CD14-positive monocyte (primary cell): ENCODE measurements around the gene RPRM. TPM values are rescaled to one million over a fixed set of nuclear protein-coding genes. Genes with fewer than 3 reads are reported as not detected.

Experiments
- DNase-seq, 3 donors: peaks; one replicate each; pipeline ENCODE4 v3.0.0-alpha.2; 2011 to 2022
- H2AFZ ChIP-seq: 2 replicates; pipeline ENCODE4 v1.6.0; 2012; ENCODE audit warnings: mild to moderate bottlenecking, low read depth, low read length, inconsistent platforms; ENCODE audit not compliant: insufficient read depth, poor library complexity, severe bottlenecking
- H3K27ac ChIP-seq, 2 donors: 1 replicate in 1 of 2; 2 replicates in 1 of 2; pipeline ENCODE4 v1.5.1; 2012 to 2013; ENCODE audit warnings: low read length in 2 of 2, control low read depth in 1 of 2, inconsistent platforms in 1 of 2, low read depth in 1 of 2, mild to moderate bottlenecking in 1 of 2
- H3K27me3 ChIP-seq, 2 donors: one replicate each; pipeline versions ENCODE4 v1.6.0 to v1.6.1; 2011 to 2013; ENCODE audit warnings: low read length in 2 of 2; ENCODE audit not compliant: control insufficient read depth in 2 of 2, insufficient read depth in 2 of 2
- H3K36me3 ChIP-seq, 2 donors: replicated peaks in 1 of 2; 1 replicate in 1 of 2; 2 replicates in 1 of 2; pipeline versions ENCODE4 v1.5.1 to v1.6.1; 2012 to 2013; ENCODE audit warnings: low read length in 2 of 2, control low read depth in 1 of 2, inconsistent platforms in 1 of 2, mild to moderate bottlenecking in 1 of 2; ENCODE audit not compliant: insufficient read depth in 2 of 2, control insufficient read depth in 1 of 2
- H3K4me1 ChIP-seq, 2 donors: 1 replicate in 1 of 2; 2 replicates in 1 of 2; pipeline versions ENCODE4 v1.5.1 to v1.6.1; 2012 to 2013; ENCODE audit warnings: low read length in 2 of 2, control low read depth in 1 of 2, inconsistent platforms in 1 of 2, mild to moderate bottlenecking in 1 of 2, moderate library complexity in 1 of 2; ENCODE audit not compliant: insufficient read depth in 2 of 2, control insufficient read depth in 1 of 2
- H3K4me2 ChIP-seq: replicated peaks from 2 replicates; pipeline ENCODE3; 2012; ENCODE audit warnings: low read length, moderate library complexity, mild to moderate bottlenecking; ENCODE audit not compliant: poor library complexity, severe bottlenecking; ENCODE audit errors: extremely low read depth
- H3K4me3 ChIP-seq, 3 experiments: fragments of 200-600 bp in 1 of 3; sonication (generic) in 1 of 3; replicated peaks in 1 of 3; 1 replicate in 2 of 3; 2 replicates in 1 of 3; pipeline ENCODE4 v1.5.1; 2011 to 2013; ENCODE audit warnings: low read length in 3 of 3, mild to moderate bottlenecking in 3 of 3, control low read depth in 2 of 3, low read depth in 2 of 3, inconsistent platforms in 1 of 3, moderate library complexity in 1 of 3
- H3K79me2 ChIP-seq: 2 replicates; pipeline ENCODE4 v1.6.0; 2012; ENCODE audit warnings: mild to moderate bottlenecking, control low read depth, inconsistent platforms, low read length, moderate library complexity; ENCODE audit not compliant: insufficient read depth
- H3K9ac ChIP-seq: 2 replicates; pipeline ENCODE4 v1.6.0; 2017; ENCODE audit warnings: low read length, mild to moderate bottlenecking; ENCODE audit not compliant: insufficient read depth, poor library complexity, severe bottlenecking
- H3K9me3 ChIP-seq, 2 donors: replicated peaks in 1 of 2; 1 replicate in 1 of 2; 2 replicates in 1 of 2; pipeline versions ENCODE4 v1.5.1 to v1.6.1; 2012 to 2013; ENCODE audit warnings: low read length in 2 of 2, control low read depth in 1 of 2; ENCODE audit not compliant: control insufficient read depth in 1 of 2, insufficient read depth in 1 of 2
- H4K20me1 ChIP-seq: 2 replicates; pipeline ENCODE4 v1.6.0; 2012; ENCODE audit warnings: mild to moderate bottlenecking, low read length, control low read depth, moderate library complexity; ENCODE audit not compliant: insufficient read depth
- H3K27ac Mint-ChIP-seq, 7 donors: one replicate each; pipeline ENCODE4 v1.8.0; 2020; ENCODE audit warnings: mild to moderate bottlenecking in 7 of 7, mixed read lengths in 7 of 7, moderate library complexity in 6 of 7, inconsistent platforms in 2 of 7
- H3K27me3 Mint-ChIP-seq, 3 donors: one replicate each; pipeline ENCODE4 v1.8.0; 2021 to 2022; ENCODE audit warnings: low read depth in 3 of 3, mild to moderate bottlenecking in 3 of 3, mixed read lengths in 3 of 3, moderate library complexity in 3 of 3, inconsistent platforms in 1 of 3
- H3K36me3 Mint-ChIP-seq, 2 donors: one replicate each; pipeline ENCODE4 v1.8.0; 2020; ENCODE audit warnings: mixed read lengths in 2 of 2, inconsistent platforms in 1 of 2, mild to moderate bottlenecking in 1 of 2
- H3K4me1 Mint-ChIP-seq: one replicate; pipeline ENCODE4 v1.8.0; 2020; ENCODE audit warnings: mild to moderate bottlenecking, mixed read lengths
- H3K4me3 Mint-ChIP-seq, 2 donors: one replicate each; pipeline ENCODE4 v1.8.0; 2020; ENCODE audit warnings: mild to moderate bottlenecking in 2 of 2, mixed read lengths in 2 of 2, moderate library complexity in 1 of 2
- H3K9me3 Mint-ChIP-seq, 7 donors: one replicate each; pipeline ENCODE4 v1.8.0; 2020 to 2022; ENCODE audit warnings: mixed read lengths in 7 of 7, mild to moderate bottlenecking in 6 of 7, moderate library complexity in 6 of 7, inconsistent platforms in 2 of 7
- CTCF ChIP-seq: fragments of 200-600 bp; IDR thresholded peaks from one replicate; pipeline ENCODE4 v1.8.0; 2022; ENCODE audit warnings: antibody characterized with exemption, mild to moderate bottlenecking
- WGBS: methylation state at CpG from one replicate; pipeline ENCODE4 v1.1.5; 2013; ENCODE audit warnings: missing lambda C conversion rate; ENCODE audit not compliant: insufficient coverage; 5-methylcytosine and 5-hydroxymethylcytosine counted together
- intact Hi-C, 2 donors: fragments of 100-400 bp; cut with micrococcal nuclease; formaldehyde crosslinking; loops; one replicate each; pipeline versions ENCODE4 v1.15.0 to v1.15.1; 2023
- polyA plus RNA-seq, 3 donors: library from polyadenylated mRNA; depleted of rRNA in 1 of 3; unstranded in 2 of 3; stranded (reverse) in 1 of 3; fragments of 300-500 nt in 2 of 3; fragments of >200 nt in 1 of 3; fragmentation: Illumina TruSeq in 2 of 3; gene quantifications; 1 replicate in 2 of 3; 2 replicates in 1 of 3; pipeline ENCODE4 v1.2.3, GENCODE V29; 2012 to 2021

The RPRM gene
- polyA plus RNA-seq, 3 donors, result not detected

DNA sequence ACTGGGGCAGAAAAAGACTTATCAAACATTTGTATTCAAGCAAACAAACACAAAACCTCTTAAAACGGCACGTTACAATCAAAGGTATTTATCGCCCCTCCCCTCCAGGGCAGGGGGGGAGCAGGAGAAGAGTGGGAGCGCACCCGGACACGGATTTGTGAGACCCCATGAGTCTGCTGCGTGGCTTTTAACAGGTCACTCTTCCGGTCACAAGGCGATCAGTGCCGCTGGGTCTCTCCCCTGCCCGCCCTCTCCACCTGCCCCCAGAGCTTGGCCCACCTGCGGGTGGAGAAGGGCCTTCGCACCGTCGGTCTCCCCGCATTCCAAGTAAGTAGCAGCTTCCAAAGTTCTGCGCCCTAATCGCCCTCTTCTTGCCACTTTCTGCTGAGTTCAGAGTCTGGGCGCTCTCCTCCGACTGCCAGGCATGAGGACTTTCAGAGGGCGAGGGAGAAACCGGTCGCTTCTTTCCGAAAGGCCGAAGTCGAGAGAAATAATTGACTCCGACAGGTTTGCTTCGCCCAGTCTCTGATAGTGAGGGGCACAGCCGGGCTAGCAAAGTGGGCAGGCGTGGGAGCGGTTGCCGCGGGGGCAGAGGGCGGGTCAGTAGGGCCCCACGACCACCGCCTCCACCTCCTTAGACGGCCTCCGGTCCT, 800 bp downstream of the RPRM start:
- Histone ChIP-seq H3K79me2 (no peaks in the 10 kb centered on the region), H3K9ac (no peak overlapping the region), H3K4me3 (peak overlapping the region in 1 of 3 experiments; percentile 72), H4K20me1 (no peaks in the 10 kb centered on the region), H3K4me1 (peaks cover 9 to 15% of the 10 kb centered on the region in 2 donors), H3K9me3 (peaks cover 0 to 18% of the 10 kb centered on the region in 2 donors), H2AFZ (peak overlapping the region; percentile 76), H3K4me2 (peak overlapping the region; percentile 87), H3K36me3 (no peaks in the 10 kb centered on the region), H3K27ac (no peak overlapping the region), H3K27me3 (peaks cover 44 to 63% of the 10 kb centered on the region in 2 donors)
- Mint-ChIP-seq H3K4me3 (peak overlapping the region; percentile 70 to 90), H3K27me3 (peaks cover 51 to 60% (median 54%) of the 10 kb centered on the region in 3 donors), H3K27ac (no peak overlapping the region), H3K9me3 (peaks cover 0 to 19% (median 14%) of the 10 kb centered on the region in 7 donors), H3K4me1 (peaks cover 19% of the 10 kb centered on the region), H3K36me3 (peaks cover 3 to 4% of the 10 kb centered on the region in 2 donors)
- DNase-seq, result no peak
- WGBS, result 4% methylated on average over 35 of the region's 38 CpGs
- TF ChIP-seq CTCF, result no peak
- intact Hi-C loops, result no loop called here

- no peak overlapping the region for H3K9ac ChIP-seq
- under 1% methylated on average over 25 of the region's 38 CpGs for WGBS
- no peak overlapping the region for H3K27ac ChIP-seq
- H3K4me1 Mint-ChIP-seq, result peaks cover 19% of the 10 kb centered on the region
- no peaks in the 10 kb centered on the region for H4K20me1 ChIP-seq
- H3K79me2 ChIP-seq, result no peaks in the 10 kb centered on the region
- no peak overlapping the region for H3K4me3 ChIP-seq
- H3K9me3 Mint-ChIP-seq, result peaks cover 0 to 19% (median 14%) of the 10 kb centered on the region in 7 donors
- peak overlapping the region; percentile 76 for H2AFZ ChIP-seq
- no peak for DNase-seq
- no peak for TF ChIP-seq CTCF
- peaks cover 3 to 4% of the 10 kb centered on the region in 2 donors for H3K36me3 Mint-ChIP-seq
- H3K27ac Mint-ChIP-seq, result no peak overlapping the region
- peaks cover 51 to 57% (median 54%) of the 10 kb centered on the region in 3 donors for H3K27me3 Mint-ChIP-seq
- peak overlapping the region in 1 of 2 donors; percentile 90 for H3K4me3 Mint-ChIP-seq
- peaks cover 44 to 63% of the 10 kb centered on the region in 2 donors for H3K27me3 ChIP-seq
- H3K4me2 ChIP-seq, result no peak overlapping the region
- peaks cover 9 to 15% of the 10 kb centered on the region in 2 donors for H3K4me1 ChIP-seq
- no peaks in the 10 kb centered on the region for H3K36me3 ChIP-seq
- intact Hi-C loops, result no loop called here
- H3K9me3 ChIP-seq, result peaks cover 0 to 18% of the 10 kb centered on the region in 2 donors
Measured at GRCh38 chr2:153476816-153477635, 1.5 kb downstream of the RPRM start.
